ENCODE results near the gene ATP2B1. TPM values are rescaled to one million over a fixed set of nuclear protein-coding genes. Genes with fewer than 3 reads are reported as not detected.

Gene ATP2B1
- total RNA-seq, 1 donor from 2014 or later, result 5.1 TPM

DNA sequence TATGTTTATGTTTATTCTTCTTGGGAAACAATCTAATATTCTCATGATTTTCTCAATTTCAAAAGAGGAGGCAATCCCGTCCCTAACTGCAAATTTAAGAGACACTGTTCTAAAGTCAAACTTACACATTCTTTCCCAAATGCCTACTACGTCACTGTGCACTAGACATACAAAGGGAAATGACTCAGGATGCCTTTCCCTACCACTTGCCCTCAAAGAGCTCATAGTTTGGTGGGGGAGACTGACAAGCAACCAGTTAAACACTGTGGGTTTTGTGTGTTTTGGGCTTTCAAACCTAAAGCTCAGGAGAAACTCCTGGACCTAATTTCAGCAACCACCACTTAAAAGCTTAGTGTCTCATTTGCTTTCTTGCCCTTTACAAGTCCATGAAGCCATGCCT, 58.4 kb downstream of the ATP2B1 start:
- Histone ChIP-seq H3K36me3 (peaks cover 0 to 7% of the 10 kb centered on the region in 2 donors), H3K27ac (no peak overlapping the region), H3K4me1 (no peaks in the 10 kb centered on the region), H3K9me3 (no peaks in the 10 kb centered on the region), H3K27me3 (no peaks in the 10 kb centered on the region), H3K4me3 (no peak overlapping the region)
- no peak for DNase-seq (ENCODE audit: low spot score in 2 of 2)
- TF ChIP-seq CTCF (IDR thresholded peaks at IDR 0.05), result no peak
- intact Hi-C loops (cut with DNase I), result no loop called here

GRCh38 chr12:89649820-89650219, 58.8 kb downstream of the ATP2B1 start:
- no peak overlapping the region for H3K27ac ChIP-seq
- no peak overlapping the region for H3K4me3 ChIP-seq
- no peaks in the 10 kb centered on the region for H3K9me3 ChIP-seq
- H3K27me3 ChIP-seq, result no peaks in the 10 kb centered on the region
- peaks cover 0 to 7% of the 10 kb centered on the region in 2 donors for H3K36me3 ChIP-seq
- no peak for DNase-seq (ENCODE audit: low spot score in 2 of 2)
- intact Hi-C loops (cut with DNase I), result no loop called here
- no peak for TF ChIP-seq CTCF (IDR thresholded peaks at IDR 0.05)
- H3K4me1 ChIP-seq, result no peaks in the 10 kb centered on the region

- intact Hi-C loops (cut with DNase I), result no loop called here
- Histone ChIP-seq H3K36me3 (peaks cover 0 to 7% of the 10 kb centered on the region in 2 donors), H3K4me3 (no peak overlapping the region), H3K27me3 (no peaks in the 10 kb centered on the region), H3K27ac (no peak overlapping the region), H3K9me3 (no peaks in the 10 kb centered on the region), H3K4me1 (no peaks in the 10 kb centered on the region)
- no peak for DNase-seq (ENCODE audit: low spot score in 2 of 2)
- TF ChIP-seq CTCF (IDR thresholded peaks at IDR 0.05), result no peak
Observed at GRCh38 chr12:89649139-89649538, 59.5 kb downstream of the ATP2B1 start.

GRCh38 chr12:89648211-89648930, 60.3 kb downstream of the ATP2B1 start:
- Histone ChIP-seq H3K27ac (no peak overlapping the region), H3K9me3 (no peaks in the 10 kb centered on the region), H3K27me3 (no peaks in the 10 kb centered on the region), H3K4me1 (no peaks in the 10 kb centered on the region), H3K4me3 (no peak overlapping the region), H3K36me3 (peaks cover 0 to 7% of the 10 kb centered on the region in 2 donors)
- intact Hi-C loops (cut with DNase I), result no loop called here
- TF ChIP-seq CTCF (IDR thresholded peaks at IDR 0.05), result no peak
- no peak for DNase-seq (ENCODE audit: low spot score in 2 of 2)

- DNase-seq (ENCODE audit: low spot score in 2 of 2), result no peak
- TF ChIP-seq CTCF (IDR thresholded peaks at IDR 0.05), result no peak
- Histone ChIP-seq H3K27ac (no peak overlapping the region), H3K27me3 (no peaks in the 10 kb centered on the region), H3K36me3 (peaks cover 0 to 7% of the 10 kb centered on the region in 2 donors), H3K4me1 (no peaks in the 10 kb centered on the region), H3K9me3 (no peaks in the 10 kb centered on the region), H3K4me3 (no peak overlapping the region)
- intact Hi-C loops (cut with DNase I), result no loop called here
Observed at GRCh38 chr12:89645434-89645833, 63.2 kb downstream of the ATP2B1 start.
